Stimulated activated CD8-positive, alpha-beta memory T cell treated with anti-CD3 and anti-CD28 coated beads, Interleukin-12 subunit alpha, Interleukin-12 subunit beta, amount 100 ng/mL, for 4 hours (primary cell): ENCODE results near the gene PALLD.

Source experiments
- DNase-seq: peaks from one replicate; pipeline ENCODE4 v3.0.0-alpha.2; 2020; ENCODE audit warnings: low read depth

The PALLD gene

DNA sequence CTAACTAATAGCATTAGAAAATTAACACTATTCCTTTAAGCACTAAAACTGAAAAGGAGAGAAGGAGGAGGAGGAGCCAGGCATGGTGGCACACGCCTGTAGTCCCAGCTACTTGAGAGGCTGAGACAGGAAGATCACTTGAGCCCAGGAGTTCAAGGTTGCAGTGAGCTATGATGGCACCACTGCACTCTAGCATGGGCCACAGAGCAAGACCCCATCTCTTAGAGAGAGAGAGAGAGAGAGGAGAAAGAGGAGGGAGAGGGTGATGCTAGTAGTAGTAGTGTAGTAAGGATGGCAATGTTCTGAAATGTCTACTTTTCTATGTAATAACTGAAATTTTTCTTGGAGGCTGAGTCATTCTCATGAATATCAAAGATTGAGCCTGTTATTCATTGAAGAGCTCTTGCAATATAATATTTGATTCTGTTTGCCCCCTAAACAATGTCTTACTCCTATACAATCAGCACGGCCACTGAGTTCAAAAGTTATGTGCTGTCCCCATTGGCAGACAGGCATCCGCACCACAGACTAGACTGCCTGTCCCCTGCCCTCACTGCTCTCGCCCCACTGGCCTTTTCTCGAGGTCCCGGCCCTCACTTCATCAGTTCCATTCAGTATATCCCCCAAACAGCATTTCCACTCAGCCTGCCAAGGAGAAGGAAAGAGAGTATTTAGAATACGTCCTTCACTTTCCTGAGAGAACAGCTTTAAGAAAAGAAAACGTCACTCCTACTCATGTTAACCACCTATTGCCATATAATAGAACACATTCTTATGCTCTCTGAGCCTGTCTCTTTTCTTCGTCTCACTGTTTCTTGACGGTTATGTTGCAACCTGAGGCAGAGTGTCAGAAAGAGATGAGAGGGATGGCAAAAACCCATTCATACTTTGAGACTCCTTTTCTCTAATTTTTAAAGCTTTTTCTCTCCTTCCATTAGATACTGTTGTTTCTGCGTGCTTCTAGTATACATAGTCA is 238.1 kb downstream of the PALLD start:
- DNase-seq: no peak

DNA sequence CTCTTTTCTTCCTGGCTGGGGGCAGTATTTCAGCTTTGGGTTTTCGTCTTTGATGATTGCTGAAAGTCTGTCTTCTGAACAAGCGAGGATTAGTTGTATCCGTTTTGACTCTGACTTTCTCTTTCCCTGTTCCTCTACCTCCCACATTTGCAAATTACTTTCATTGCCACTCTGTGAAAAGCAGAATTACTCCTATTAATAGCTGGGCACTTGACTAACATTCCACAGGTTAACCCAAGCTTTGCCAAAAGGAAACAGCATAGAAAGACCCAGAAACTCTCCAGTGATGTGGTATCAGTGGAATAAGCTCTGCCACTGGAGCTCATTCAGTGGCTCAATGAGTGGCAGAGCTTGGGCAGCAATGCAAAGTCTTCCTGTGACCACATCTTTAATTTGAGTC is 238.9 kb downstream of the PALLD start:
- DNase-seq: no peak

DNA sequence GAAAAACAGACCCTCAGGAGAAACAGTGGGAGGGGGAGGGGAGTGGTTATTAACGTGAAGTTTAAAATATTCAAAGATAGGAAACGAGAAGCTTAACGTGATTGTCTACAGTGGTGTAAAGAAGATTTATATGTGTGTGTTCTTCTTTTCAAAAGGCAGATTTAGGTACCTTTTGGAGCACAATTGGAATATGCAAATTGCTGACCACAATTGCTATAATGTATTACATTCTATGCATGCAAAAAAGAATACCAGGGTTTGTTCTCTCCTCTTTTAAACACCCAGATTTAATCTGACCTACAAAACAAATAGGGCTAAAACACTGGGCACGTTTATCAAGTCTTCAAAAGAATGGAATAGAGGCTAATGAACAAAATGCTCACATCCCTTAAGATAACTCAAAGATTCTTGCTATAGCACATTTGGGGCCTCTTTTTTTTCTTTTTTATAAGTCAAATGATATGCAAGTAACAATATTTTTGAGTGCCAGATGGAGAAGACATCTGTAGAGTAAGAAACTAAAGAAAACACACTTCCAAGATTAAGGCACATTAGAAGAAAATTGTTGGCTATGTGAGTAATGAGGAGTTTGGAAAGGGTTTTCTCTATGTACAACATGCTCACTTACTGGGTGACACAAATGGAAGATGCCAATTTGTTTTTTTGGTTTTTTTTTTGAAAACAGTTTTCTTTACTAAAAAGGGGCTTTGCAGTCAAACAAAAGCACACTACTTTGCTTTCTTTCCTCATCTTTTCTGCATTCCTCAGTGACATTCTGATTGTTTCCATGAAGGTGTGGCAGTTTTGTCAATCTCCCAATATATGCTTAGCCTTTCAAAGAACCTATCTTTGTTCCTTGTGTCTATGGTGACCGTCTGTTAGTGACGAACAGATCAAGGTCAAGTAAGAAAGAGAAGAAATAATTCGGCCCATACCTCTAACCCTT is 240.3 kb downstream of the PALLD start:
- DNase-seq: no peak

DNA sequence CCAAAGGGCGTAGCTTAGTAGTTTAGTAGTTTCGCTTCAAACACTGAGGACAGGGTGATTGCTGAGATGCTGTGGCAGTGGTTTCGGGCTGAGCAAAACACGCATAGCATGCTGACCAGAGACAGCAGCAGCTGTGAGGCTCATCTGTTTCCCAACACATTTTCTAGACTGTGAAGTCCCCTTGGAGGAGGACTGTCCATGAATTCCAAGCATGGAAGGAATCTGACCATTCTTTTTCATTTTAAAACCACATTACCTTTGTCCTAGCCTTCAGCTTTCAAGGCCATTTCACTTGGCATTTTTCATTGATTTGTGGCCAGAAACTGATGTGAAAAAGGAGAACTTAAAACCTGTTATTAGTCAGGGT is 240.9 kb downstream of the PALLD start:
- DNase-seq: no peak

DNA sequence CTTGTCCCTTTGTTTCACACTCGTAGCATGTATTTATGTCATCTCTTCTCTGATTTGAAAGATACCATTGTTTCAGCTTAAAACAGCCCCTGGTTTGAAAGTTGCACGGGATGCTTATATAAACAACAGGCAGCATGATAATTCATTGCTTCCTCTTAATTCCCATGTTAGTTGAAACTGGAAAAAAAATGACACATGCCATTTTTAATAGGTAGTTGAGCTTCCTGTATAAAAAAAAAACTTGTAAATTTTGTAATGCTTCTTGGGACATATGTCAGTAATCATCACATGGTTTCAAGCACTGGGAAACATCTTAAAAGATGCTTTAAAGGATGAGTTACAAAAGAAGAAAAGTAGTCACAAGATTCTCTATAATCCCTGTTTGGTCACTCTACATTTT is 243.0 kb downstream of the PALLD start:
- no peak for DNase-seq

DNA sequence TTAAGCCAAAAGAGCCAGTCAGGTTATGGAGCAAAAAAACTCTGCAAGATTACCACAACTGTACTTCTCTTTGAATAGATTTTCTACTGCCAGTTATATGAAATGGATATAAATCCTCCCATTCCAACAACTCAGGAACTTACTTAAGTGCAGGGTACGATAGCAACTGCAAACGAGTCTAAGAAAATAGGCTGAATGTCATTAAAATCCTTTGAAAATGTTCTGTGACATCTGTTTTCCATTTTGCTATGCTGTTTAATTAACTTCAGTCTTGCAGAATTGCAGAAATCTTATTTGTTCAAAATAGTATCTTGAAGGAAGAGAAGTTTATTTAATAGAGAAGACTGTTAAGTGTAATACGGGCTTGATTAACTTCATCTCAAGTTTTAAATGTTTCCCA is 243.8 kb downstream of the PALLD start:
- DNase-seq: no peak

DNA sequence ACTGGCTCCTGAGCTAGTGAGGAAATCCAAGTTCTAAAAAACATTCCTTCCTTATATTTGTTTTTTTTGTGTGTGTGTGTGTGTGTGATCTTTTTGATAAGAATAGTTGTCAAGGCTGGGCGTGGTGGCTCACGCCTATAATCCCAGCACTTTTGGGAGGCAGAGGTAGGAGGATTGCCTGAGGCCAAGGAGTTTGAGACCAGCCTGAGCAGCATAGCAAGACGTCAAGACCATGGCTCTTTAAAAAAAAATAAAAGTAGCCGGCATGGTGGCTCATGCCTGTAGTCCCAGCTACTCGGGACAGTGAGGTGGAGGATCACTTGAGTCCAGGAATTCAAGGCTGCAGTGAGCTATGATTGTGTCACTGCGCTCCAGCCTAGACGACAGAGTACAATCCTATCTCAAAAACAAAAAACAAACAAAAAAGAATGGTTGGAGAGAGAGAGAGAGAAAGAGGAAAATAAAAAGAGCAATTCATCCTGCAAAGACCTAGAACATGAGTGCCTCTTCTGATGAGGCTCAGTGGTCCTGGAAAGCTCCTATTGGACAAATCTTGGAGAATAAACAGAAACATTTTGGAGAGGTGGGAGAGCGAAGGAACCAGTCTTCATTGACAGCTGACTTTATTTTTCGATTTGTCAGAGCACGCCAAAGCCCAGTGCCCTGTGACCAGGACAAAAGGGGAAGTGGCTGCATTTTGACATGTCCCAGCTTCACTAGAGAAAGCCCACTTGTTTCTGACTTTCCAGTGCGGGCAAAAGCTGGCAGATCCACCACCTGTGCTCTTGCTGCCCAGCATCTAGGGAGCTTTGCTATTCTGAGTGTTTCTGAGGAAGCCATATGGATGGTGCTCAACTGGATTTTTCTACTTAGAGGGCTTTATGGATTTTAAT is 244.7 kb downstream of the PALLD start:
- no peak for DNase-seq

DNA sequence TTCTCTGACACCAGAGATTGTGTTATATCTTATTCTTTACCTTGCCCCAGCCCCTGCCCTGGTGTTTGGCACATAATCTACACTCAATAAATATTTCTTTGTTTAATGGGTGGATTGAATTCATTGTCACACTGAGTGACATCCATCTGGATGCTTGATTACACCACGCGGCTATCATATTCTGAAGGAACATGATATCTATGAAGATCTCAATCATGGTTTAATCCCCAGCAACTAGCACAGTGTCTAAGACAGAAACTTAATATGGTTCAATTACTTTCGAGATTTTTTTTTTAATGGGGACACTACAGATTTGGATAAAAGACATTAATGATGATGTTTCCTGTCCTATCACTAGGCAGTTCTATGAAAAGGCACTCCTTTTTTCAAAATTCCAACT is 246.3 kb downstream of the PALLD start:
- no peak for DNase-seq

DNA sequence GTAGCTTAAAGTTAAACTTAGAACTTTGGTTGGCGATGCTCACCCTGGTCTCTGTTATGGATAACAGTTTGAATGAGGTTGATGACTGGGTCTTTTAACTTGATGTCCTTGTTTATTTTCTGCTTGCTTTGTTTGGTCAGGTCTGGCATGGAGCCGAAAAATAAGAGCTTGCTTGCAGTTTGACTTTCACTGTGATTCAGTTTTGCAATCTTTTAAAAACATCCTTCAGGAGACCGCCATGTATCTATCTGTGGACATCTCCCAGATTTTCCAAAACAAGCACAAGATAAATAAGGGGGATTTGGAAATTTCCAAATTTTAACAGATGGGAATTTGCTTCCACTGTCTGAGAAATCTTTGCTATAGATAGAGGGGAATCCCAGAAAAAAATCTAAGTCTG is 246.7 kb downstream of the PALLD start:
- no peak for DNase-seq

DNA sequence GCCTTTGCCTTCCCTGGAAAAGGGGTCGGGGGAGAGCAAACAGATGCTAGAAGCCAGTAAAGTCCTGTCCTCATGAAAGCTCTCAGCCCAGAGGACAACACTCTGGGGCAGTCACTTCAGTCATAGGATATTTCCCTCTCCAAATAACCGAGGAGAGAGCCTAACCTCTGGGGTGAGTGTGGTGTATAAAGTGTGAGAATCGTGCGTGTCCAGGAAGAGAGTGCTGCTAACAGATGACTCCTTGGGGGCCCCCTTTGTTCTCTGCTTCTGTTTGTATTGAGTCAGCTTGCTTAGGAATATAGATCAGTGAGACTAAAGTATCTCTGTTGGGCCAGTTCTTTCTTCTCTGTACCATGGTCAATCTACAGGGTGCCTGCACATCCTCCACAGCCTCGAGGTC is 247.2 kb downstream of the PALLD start:
- no peak for DNase-seq

DNA sequence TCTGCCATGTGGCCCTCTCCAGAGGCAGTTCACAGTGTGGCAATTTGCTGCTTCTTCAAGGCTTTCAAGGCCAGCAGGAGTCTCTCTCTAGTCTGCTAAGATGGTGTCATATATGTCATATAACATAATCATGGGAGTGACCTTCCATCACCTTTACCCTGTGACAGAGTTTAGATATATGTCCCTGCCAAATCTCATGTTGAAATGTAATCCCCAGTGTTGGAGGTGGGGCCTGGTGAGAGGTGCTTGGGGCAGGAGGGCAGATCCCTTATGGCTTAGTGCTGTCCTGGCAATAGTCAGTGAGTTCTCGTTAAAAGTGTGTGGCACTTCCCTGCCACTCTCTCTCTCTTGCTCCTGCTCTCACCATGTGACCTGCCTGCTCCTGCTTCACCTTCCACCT is 252.0 kb downstream of the PALLD start:
- no peak for DNase-seq

DNA sequence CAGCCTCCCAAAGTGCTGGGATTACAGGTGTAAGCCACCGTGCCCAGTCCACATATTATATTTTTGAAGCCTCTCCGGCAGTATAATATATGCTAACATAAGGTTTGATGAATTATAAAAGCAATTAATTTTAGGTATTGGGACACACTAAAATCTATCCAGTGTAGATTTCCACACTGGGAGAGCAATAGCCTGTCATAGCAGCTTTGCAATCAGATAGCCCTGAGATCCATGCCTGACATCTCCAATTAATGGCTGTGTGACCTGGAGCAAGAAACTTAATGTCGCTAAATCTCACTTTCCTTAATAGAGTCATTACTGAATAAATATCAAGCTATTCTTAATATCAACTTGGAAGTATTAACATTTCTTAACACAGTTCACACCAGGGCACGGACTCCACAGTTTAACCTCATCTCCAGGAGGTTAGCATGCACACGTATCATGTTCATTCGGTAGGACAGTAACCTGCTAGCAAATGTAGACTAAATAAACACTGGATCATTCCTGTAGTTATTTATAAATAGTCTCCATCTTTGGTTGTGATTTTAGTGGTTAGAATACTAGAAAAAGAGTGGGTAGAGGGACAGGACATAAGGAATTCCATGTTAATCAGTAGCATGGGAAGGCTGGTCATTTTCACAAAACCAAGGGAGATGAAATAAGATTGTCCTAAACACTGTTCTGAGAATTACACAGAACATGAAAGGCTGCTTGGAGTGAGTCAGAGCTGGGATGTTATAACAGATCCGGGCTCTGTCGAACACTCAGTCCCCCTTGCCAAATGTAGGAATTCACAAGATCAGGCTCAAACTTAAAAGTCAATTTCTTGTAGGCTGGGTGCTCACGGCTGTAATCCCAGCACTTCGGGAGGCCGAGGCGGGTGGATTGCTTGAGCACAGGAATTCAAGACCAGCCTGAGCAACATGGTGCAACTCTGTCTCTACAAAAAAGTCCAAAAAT is 254.7 kb downstream of the PALLD start:
- DNase-seq: no peak

DNA sequence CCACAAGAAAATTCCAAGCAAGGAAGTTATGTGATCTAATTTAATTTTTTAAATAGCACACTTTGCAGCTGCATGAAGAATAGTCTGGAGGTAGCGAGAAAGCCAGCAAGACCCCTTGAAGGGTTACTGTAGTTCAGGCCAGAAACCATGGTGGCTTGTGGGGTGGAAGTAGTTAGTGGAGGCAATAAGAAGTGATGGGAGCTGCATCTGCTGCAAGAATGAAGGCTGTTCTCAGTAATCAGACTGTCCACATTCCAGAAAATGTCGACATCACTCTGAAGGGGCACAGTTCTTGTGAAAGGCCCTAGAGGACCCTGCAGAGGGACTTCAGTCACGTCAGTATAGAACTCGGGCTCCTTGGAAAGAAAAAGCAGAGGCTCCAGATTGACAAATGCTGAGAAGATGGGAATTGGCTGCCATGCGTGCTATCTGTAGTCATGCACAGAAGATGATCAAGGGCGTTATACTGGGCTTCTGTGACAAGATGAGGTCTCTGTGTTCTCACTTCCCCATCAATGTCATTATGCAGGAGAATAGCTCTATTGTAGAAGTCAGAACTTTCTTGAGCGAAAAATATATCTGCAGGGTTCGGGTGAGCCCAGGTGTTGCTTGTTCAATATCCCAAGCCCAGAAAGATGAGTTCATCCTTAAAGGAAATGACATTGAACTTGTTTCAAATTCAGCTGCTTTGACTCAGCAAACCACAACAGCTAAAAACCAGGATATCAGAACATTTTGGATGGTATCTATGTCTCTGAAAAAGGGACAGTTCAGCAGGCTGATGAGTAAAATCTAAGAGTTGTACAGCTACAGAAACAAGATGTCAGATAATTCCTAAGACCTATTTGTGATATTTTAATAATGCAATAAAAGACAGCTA is 259.0 kb downstream of the PALLD start:
- DNase-seq: no peak

DNA sequence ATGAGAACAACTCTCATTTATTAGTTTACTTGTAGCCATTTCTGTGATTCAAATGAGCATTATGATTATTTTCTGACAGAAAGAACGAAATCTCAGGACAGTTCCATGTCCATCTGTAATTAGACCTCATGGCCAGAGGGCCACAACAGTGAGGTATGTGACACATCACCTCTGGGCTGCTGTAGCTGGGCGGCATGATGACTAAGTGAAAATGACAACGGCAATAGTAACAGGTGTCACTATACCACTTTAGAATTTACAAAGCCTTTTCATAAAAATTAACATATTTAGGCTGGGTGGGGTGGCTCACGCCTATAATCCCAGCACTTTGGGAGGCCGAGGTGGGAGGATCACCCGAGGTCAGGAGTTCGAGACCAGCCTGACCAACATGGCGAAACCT is 260.6 kb downstream of the PALLD start:
- DNase-seq: no peak

DNA sequence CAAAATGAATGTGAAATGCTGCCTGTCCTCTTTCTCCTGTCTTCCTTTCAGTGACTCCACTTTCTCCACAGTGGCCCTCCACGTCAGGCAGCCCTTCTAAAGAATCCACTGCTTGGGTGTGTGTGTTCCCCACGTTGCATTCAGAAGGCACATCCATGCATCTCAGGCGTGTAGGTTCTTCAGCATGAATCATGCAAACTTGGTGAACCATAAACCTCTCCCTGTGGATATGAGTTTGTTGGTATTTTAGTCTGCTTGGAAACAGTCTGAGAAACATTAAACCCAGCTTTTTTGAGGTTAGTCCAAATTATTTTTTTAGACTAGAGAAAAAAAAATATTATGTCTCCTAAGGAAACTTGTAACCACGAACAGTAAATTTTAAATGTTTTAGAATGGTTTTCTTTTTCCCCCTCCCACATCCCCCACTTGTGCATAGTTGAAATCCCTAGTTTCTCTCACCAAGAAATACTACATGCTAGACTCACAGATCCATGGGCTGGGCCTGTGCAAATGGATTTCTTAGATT is 261.6 kb downstream of the PALLD start:
- no peak for DNase-seq

DNA sequence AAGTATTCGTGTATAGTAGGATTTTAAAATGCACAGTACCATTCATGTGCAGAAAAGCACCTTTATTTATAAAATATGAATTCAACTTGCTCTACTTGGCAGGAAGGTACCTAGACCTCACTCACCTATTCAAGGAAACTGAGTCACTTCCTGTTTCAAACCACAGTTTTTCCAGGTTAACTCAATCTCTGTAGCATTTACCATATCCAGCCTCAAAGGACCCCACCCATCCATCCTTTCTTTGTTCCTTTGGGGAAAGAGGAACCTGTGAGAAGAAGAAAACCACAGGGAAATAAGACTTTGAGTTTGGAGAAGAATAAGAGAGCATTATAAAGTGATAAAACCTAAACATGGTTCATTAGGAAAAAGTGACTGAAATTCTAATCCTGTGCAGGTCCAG is 262.5 kb downstream of the PALLD start:
- DNase-seq: no peak

DNA sequence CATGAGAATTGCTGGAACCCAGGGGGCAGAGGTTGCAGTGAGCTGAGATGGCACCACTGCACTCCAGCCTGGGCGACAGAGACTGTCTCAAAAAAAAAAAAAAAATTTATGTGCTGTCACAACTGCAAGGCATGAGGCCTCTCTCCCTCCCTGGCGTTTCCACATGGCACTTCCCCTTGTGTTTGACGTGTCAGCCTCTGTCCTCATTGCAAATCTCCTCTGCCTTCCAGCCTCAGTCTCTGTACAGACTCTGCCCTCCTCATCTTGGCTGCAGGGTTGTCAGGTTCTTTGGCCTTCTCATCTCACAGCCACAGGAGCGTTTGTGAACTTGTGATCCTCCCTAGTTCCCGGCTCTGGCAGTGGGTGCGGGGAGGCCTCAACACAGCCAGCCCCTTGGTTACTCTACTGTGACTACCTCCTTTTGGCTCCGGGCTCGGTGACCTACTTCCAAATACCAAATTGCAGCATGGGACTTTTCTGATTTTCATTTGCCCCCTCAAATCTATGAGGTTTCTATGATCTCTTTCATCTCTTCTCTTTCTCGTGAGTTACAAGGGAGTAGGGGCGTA is 263.2 kb downstream of the PALLD start:
- DNase-seq: no peak

DNA sequence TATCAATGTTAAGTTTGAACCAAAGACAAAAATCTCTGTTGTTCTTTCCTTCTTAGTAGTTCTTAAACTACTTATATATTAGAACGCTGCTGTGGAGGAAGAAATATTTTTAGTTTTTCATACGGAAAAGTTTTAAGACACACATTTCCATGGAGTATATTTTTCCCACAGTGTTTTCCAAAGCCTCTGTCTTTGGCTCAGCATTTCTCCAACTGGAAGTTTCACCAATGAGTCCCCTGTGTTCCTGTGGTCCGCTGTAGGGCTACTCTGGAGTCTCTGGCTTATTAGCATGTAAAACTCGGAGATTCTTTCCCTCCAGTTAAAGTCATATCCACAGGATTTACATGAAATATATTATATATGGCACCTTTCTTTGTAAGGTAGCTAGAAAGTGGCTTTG is 264.2 kb downstream of the PALLD start:
- DNase-seq: no peak

DNA sequence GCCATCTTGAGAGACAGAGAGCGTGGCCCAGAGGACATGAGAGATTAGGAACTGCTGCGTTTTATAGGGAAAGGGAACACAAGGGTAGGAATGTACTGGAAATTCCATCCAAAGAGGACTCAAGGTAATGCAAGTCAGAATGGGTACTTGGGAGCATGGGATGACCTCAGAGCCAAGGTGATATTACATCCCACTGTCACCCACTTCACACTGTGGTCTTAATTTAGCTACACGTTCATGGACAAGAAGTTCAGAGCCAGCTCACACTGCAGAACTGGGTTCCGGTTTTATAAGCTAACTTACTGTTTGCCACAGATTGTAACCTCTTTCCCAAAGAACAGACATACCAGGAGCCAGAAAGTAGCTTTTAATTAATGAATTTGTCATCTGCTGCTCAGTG is 268.5 kb downstream of the PALLD start:
- no peak for DNase-seq
